Right kidney (tissue), 1 donor: ENCODE results near the gene ASNSD1.
"Not testable (repeated sequence)": the region's sequence is repeated elsewhere in the genome, so short reads cannot be mapped to it uniquely, and the experiment has no call there.

ENCODE experiments used
- DNase-seq: peaks from one replicate; pipeline ENCODE4 v3.0.0-alpha.2; 2016

The ASNSD1 gene

GRCh38 chr2:189684811-189685210 is 23.6 kb downstream of the ASNSD1 start:
- no peak for DNase-seq

GRCh38 chr2:189685540-189686229 is 24.4 kb downstream of the ASNSD1 start:
- DNase-seq, result no peak

- DNase-seq, result not testable (repeated sequence)
These were observed 26.5 kb downstream of the ASNSD1 start for GRCh38 chr2:189687796-189688195.

- DNase-seq, result no peak
These were observed 35.0 kb downstream of the ASNSD1 start for GRCh38 chr2:189696223-189696622.

DNA sequence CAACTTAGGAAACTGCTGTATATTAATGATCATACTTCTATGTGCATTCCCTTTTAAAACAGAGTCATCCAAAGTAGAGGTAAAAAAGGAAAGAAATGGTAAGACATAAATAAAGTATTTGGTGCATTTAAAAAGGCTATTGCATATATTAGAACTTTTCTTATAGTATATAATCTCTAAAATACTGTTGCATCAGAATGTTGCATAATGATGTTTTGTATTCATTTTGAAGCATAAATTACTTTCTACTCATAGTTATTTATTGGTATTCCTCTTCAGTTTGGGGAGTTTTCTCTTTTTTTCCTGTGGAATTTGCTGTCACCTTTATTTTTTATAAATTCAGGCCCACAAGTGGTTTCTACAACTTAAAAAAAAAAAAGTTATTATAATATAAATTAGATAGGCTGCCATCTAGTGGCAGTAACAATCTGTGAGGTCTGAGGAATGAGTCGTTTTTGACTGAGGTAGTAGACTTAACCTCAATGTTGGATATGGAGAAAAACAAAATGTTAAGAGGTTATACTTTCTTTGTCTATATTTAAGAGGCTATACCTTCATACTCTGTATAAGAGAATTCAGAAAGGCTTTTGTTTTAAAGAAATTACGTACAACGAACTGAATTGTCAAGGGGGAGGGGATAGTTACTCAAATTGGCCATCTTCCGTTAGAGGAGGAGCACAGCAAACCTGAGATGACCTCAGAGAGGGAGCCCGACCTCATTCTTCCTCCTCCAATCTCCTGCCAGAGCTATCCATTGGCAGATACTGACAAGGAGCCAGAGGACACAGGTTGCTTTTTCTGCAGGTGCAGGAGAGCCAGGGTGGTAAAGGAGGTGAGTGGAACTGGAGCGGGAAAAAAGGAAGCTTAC is 37.0 kb downstream of the ASNSD1 start:
- peak; percentile 16 for DNase-seq

- no peak for DNase-seq
These were observed 39.4 kb downstream of the ASNSD1 start for GRCh38 chr2:189700681-189701080.

DNA sequence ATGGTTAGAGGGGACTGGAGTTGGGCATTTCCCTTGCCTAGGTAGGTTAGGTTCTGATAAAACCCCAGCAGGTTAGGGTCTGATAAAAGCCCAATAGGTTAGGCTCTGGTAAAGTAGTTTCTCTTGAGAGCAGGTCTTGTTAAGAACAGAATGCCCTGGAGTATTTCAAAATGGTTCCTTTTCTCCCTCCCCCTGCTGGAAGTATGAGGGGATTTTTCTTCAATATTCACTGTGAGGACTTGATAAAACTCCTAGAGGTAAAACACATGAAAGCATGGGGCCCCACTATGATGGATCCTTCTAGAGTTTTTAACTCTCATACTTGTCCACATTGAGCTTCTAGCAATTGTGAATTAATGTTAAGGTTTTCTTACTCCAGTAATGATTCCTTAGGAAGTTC is 40.8 kb downstream of the ASNSD1 start:
- no peak for DNase-seq

GRCh38 chr2:189709501-189710221 is 48.4 kb downstream of the ASNSD1 start:
- DNase-seq, result no peak

GRCh38 chr2:189717593-189717992 is 56.3 kb downstream of the ASNSD1 start:
- not testable (repeated sequence) for DNase-seq

GRCh38 chr2:189719571-189719970 is 58.3 kb downstream of the ASNSD1 start:
- no peak for DNase-seq
